GM21381 (cell line): Measurements from ENCODE around the gene IGFL3.
"Not testable (repeated sequence)": the region's sequence is repeated elsewhere in the genome, so short reads cannot be mapped to it uniquely, and the experiment has no call there.

Experiments
- ATAC-seq: cut with Tn5 transposase; IDR thresholded peaks from one replicate; pipeline ENCODE4 v1.9.1; 2021; ENCODE audit warnings: mild to moderate bottlenecking, moderate library complexity; ENCODE audit not compliant: unreplicated experiment

The IGFL3 gene

GRCh38 chr19:46078573-46079332 is 45.7 kb downstream of the IGFL3 start:
- ATAC-seq: not testable (repeated sequence)

- no peak for ATAC-seq
These were observed 46.7 kb downstream of the IGFL3 start for GRCh38 chr19:46077815-46078167.

GRCh38 chr19:46076951-46077814 is 47.3 kb downstream of the IGFL3 start:
- no peak for ATAC-seq

GRCh38 chr19:46076031-46076880 is 48.2 kb downstream of the IGFL3 start:
- no peak for ATAC-seq

- no peak for ATAC-seq
These were observed 51.1 kb downstream of the IGFL3 start for GRCh38 chr19:46073268-46073922.
